Activated CD4-positive, CD25-positive, alpha-beta regulatory T cell treated with anti-CD3 and anti-CD28 coated beads, Interleukin-2, amount 50 U/mL, for 72 hours (primary cell): Measurements from ENCODE around the gene NSUN6.
A peak's percentile ranks its signal among the peaks of the same experiment; 100 is the strongest.
"Not testable (repeated sequence)": the region's sequence is repeated elsewhere in the genome, so short reads cannot be mapped to it uniquely, and the experiment has no call there.

ENCODE experiments used
- DNase-seq: peaks from one replicate; pipeline ENCODE4 v3.0.0; 2021

The NSUN6 gene

DNA sequence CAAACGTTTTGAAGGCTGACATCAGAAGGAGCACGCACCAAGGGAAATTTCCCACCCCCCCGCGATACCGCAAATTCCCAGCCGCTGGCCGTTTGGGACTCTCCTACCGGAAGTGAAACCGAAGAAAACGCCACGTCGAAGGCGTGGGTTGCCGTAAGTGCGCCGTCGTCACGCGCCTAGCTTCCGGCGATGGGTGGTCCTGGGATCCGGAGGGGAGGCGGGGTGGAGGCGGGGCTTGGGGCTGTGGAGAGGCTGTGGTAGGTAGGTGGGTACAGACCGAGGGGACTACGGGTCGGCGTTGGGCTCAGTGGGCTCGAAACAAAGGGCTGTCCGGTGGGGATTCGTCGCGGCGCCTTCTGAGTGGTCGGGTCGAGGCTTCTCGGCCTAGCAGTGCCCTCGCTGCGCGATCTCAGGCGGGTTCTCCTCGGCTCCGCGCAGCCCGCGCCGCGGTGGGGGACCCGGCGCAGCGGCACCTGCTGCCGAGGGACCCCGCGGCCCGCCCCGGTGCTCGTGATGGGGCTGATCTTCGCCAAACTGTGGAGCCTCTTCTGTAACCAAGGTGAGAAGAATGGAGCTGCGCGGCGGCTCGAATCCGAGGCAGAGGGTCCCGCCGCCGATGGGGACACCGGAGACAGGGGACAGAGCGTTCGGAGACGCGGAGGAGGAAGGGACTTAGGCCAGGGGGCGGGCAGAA lies 7.9 kb upstream of the NSUN6 start, which contains the start of gene ARL5B:
TSS of gene ARL5B (plus strand) at position 307 of the 694 bp plus-strand sequence. CDS start at position 514, 207 bp downstream.
- DNase-seq, result peak; percentile 89

DNA sequence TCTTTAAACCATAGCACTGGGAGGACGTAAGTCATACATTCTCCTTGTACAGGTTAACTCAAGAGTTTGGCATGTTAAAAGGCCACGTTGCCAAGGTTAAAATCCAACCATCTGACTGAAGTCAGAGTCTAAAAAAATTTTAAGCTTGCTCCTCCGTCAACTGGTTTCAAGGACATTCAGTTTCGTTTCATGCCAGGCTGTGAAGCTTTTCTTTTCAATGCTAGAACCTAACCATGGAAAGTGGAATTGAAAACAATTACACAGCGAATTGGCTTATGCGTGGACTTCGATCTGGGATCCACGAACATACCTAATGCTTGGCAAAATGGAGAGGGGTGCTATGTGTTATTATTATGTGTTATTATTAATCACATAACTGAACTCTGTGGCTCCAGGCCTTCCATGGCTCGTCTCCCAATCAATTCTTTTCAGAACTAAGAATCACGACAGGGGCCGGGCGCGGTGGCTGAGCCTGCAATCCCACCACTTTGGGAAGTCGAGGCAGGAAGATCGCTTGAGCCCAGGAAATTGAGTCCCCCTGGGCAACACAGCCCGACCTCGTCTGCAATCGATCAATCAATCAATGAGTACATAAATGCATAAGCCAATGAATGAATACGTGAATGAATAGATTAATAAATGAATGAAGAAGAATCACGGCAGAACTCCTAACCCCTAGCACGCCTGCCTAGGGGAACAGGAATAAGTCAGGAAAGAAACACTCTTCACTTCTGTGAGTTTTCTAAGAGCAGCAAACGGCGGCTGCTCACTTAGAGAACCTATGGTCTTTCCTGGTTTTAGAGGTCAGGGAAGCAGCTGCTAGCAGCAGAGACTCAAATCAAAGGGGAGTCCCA lies 7.1 kb upstream of the NSUN6 start:
- DNase-seq, result peak; percentile 31

DNA sequence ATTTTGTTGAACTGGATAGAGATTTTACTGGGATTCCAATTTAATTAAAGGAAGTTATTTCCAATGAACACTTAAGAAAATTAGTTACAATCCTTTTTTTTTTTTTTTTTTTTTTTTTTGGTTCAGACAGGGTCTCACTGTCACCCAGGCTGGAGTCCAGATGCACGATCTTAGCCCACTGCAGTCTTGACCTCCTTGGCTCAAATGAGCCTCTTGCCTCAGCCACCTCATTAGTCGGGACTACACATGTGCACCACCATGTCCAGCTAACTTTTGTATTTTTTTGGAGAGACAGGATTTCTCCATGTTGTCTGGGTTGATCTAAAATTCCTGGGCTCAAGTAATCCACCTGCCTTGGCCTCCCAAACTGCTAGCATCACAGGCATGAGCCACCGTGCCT lies 5.3 kb upstream of the NSUN6 start:
- DNase-seq, result no peak

DNA sequence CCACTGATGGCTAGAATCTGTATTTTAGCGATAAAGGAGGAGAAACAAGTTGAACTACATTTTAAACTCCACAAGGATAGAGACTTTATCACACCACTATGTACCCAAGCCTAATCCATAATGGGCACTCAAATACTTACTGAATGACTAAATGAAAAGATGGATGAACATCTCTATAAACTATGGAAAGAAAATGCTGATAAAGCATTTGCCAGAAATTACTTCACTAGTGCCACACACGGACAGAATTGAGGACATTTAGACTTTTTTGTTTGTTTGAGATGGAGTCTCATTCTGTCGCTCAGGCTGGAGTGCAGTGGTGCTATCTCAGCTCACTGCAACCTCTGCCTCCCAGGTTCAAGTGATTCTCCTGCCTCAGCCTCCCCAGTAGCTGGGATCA lies 1.7 kb upstream of the NSUN6 start:
- DNase-seq, result no peak

DNA sequence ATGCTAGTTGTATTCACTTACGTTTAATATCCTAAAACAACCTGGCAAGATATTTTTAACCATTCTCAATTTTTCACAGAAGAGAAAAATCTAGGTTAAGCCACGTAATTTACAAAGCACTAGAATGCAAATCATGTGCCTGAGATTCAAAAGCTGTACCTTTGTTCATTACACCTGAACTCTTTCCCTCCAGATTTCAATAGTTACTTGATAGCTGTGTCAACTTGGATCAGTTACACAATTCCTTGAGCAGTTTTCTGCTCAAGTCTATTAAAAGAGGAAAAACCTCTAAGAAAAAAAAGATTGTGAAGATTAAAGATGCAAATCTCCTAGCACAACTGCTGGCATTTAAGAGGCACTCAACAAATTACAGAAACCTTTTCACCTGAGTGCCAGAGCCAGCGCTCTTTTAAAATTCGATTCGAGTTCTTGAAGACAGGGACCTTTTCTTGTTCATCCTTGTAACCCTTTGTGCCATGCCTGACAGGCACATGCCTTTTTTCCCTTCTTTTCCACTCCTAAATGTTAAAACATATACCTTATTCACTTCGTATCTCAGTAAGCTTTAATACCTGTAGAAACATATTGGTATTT lies 886 bp downstream of the NSUN6 start:
- DNase-seq, result no peak

DNA sequence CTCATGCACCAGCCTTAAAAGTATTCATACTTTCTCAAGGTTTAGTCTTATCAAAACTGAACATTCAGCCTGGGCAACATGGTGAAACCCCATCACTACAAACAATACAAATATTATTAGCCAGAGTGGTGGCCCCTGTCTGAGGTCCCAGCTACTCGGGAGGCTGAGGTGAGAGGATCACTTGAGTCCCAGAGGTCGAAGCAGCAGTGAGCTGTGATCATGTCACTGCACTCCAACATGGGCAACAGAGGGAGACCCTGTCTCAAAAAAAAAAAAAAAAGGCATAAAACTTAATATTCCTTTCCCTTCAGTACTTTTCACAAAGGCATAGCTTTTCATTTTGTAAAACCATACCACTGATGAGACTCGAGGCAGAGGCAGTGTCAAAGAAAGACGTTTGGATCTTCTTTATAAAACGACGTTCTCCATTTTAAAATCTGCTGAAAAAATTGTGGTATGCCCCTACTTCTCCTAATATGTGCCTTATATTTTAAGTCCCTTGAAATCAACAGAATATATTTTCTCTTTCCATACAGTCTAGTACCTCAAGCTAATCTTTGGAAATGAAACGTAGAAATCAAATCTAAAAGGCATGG lies 1.9 kb downstream of the NSUN6 start:
- DNase-seq, result no peak

DNA sequence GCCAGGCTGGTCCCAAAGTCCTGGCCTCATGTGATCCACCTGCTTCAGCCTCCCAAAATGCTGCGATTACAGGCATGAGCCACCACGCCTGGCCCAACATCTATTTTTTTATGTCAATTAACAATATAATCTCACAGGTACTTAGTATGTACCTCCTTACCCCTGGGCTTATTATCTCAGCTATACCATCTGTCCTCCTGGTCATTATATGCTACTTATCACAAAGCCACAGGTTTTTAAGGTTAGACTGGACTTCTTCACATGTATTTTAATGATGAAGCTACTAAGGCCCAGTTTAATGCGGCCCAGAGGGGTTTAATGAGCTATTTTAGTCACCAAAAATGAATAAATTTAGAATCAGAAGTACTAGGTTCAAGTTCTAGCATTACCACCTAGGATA lies 3.4 kb downstream of the NSUN6 start:
- DNase-seq, result no peak

DNA sequence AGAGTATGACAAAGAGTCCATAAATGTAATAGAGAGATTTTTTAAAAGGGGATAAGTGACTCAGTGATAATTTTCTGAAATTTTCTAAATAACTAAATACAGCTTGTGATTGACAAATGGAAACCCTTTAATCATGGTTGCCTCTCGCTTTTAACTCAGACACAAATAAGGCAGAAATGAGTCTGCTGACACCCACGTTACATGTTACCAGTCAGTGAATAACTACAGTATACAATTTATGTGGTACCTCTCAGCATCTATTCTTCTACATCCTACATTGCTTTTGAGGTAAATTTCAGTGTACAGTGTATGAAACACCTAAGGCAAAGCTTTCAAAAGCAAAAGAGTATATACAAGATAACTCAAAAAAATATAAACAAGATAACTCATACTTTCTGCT lies 4.2 kb downstream of the NSUN6 start:
- no peak for DNase-seq

DNA sequence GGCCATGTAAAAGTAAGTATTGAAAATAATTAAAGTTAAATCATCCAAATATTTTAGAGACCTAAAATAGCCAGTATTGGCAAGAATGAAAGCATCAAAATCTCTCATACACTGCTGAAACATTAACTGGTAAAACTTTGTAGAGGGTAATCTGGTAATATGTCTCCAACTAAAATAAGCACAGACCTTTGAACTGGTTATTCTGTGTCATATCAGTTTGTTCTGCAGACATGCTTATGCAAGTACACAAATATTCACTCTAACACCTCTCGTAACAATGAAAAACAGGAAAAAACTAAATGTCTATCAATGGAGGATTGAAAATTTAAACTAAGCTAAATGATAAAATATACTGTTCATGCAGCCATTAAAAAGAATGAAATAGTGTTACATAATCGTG lies 11.7 kb downstream of the NSUN6 start:
- not testable (repeated sequence) for DNase-seq

DNA sequence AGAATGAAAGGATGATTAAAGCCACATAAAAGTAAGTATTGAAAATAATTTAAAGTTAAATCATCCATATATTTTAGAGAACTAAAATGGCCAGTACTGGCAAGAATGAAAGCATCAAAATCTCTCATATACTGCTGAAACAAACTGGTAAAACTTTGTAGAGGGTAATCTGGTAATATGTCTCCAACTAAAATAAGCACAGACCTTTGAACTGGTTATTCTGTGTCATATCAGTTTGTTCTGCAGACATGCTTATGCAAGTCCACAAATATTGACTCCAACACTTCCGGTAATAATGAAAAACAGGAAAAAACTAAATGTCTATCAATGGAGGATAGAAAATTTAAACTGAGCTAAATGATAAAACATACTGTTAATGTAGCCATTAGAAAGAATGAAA lies 14.0 kb downstream of the NSUN6 start:
- not testable (repeated sequence) for DNase-seq

DNA sequence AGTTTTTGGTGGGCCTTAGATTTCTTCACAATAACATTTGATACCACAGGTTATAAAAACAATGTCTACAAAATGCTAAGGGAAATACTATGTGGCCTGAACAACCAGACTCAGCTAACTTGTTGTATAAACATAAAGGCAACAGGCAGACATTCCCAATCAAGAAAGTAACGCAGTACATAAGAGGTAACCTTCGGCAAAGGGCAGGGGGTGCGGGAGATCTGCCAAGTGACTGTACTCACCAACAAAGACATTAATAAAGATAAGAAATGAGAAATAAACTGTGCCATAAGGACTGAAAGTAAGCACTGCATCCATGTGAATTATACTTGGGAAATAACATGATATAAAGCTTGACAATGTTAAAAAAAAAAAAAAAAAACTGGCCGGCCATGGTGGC lies 15.4 kb downstream of the NSUN6 start:
- DNase-seq, result no peak

DNA sequence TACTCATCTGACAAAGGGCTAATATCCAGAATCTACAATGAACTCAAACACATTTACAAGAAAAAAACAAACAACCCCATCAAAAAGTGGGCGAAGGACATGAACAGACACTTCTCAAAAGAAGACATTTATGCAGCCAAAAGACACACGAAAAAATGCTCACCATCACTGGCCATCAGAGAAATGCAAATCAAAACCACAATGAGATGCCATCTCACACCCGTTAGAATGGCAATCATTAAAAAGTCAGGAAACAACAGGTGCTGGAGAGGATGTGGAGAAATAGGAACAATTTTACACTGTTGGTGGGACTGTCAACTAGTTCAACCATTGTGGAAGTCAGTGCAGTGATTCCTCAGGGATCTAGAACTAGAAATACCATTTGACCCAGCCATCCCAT lies 18.9 kb downstream of the NSUN6 start:
- DNase-seq, result not testable (repeated sequence)

DNA sequence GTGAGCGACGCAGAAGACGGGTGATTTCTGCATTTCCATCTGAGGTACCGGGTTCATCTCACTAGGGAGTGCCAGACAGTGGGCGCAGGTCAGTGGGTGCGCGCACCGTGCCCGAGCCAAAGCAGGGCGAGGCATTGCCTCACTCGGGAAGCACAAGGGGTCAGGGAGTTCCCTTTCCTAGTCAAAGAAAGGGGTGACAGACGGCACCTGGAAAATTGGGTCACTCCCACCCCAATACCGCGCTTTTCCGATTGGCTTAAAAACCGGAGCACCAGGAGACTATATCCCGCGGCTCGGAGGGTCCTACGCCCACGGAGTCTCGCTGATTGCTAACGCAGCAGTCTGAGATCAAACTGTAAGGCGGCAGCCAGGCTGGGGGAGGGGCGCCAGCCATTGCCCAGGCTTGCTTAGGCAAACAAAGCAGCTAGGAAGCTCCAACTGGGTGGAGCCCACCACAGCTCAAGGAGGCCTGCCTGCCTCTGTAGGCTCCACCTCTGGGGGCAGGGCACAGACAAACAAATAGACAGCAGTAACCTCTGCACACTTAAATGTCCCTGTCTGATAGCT lies 23.9 kb downstream of the NSUN6 start:
- DNase-seq, result peak; percentile 51

DNA sequence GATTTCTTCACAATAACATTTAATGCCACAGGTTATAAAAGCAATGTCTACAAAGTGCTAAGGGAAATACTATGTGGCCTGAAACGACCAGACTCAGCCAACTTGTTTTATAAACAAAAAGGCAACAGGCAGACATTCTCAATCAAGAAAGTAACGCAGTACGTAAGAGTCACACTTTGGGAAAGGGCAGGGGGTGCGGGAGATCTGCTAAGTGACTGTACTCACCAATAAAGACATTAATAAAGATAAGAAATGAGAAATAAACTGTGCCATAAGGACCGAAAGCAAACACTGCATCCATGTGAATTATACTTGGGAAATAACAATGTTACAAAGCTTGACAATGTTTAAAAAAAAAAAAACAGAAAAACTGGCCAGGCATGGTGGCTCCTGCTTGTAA lies 25.5 kb downstream of the NSUN6 start:
- DNase-seq, result no peak

DNA sequence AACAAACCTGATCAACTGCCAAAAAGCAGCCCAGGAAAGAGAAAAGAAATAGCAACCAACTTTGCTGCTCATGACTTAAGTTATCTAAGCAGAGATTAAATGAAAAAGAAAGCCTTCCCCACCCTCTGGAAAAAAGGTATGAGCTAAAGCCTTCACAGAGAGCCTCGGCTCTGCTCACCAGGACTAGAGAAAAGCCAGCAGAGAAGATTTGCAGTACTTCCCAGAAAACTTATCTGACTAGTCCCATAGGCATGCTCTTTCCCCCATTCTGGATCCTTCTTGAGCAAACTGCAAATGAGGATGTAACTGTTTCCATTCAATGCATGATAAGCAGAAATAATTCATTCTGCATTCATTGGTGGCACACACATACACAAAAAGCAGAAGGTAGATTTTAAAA lies 27.7 kb downstream of the NSUN6 start:
- not testable (repeated sequence) for DNase-seq

DNA sequence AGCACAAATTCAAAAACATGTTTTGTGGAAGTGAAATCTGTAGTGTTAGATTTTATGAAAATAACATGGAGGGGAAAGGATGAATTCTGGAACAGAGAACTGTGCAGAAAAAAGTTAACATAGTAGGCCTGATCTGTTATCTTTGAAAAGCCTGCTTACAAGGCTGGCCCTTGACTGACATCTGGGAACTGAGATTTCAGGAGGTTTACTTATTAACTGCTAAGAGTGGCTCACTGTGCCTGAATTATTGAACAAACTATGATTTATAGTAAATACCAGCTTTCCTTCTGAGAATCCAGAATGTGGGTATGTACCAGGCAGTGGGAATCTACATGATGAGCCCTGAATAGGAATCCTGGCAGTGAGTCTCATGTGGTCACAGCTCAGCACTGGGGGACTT lies 30.5 kb downstream of the NSUN6 start:
- DNase-seq, result no peak

DNA sequence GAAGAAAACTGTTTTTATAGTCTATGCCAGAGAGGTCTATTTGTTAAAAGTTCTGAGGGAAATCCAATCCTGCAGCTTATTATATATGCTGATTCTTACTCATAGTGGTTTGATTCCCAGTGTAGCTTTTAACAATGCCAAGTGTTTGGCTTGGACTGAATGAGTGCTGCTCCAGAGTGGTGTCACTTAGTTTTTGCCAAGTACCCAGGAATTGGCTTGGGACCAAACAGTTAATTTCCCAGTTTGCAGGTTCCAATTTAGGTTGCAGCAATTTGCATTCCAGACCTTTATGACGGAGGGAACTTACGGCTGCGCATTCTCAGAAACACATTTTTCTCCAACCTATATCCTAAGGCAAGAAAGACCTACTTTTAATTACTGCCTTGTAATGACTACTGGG lies 32.4 kb downstream of the NSUN6 start:
- no peak for DNase-seq

DNA sequence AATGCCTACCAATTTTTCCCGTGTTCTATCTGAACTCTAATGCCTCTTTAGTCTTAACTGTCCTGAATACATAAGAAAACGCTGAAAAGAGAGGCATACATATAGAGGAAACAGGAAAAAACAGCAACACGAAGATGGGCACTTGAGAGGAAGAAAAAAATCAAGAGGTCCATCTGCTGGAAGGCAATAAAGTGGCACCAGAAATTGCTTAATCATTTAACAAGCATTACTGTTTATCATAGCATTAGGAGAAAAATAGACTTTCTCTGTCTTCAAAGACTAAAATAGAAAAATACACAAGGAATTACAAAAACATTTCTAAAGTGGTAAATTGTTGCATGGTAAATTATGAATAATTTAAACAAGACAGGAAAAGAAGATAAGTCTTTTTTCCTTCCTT lies 35.0 kb downstream of the NSUN6 start:
- no peak for DNase-seq

DNA sequence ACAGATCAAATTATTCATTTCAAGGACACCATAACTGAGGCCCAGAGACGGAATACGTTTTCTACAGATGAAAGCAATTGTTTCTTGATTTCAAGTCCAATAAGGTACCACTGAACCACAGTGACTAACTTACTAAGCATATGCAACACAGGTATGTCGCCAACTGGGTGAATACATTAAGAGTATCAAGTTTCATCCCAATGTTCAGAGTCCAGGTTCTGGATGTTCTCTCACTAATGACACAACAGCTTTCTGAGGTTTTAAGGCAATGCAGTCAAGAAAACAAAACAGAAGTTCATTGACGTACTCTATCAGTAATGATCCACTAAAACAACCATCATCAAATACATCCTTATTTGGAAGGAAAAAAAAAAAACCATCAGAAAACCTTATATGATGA lies 35.8 kb downstream of the NSUN6 start:
- no peak for DNase-seq

DNA sequence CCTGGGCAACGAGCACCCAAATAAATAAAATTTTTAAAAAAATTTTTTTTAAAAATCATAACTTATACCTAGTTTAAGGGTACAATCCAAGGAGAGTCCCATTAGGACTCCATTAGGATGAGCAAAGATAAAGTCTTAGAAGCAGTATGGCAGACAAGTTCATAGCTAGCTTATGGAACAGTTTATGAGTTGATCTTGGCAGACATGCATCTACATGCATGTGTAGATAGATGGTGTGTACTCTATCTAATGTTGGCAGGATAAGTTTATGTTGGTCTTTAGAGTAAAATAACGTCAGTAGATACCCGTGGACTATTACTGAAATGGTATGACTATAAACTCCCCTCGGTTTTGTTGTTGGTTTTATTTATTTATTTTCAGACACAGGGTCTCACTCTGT lies 40.2 kb downstream of the NSUN6 start:
- no peak for DNase-seq

DNA sequence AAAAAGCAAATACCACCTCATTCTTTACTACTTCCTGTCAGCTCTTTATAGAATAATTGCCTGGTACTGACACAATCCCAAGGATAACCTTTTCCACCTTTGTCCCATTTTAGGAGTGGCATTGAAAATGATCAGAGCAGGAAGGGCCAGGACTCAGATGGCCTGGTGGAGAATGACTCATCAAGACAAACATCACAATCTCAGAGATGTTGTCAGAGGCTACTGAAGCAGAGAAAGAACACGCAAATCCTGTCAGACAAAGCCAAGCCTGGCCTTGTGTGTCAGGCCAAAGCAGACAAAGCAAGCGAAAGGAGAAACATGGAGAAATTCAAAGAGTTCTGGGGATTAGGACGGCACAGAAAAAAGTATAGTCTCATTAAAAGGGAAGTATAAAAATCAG lies 40.9 kb downstream of the NSUN6 start:
- no peak for DNase-seq

DNA sequence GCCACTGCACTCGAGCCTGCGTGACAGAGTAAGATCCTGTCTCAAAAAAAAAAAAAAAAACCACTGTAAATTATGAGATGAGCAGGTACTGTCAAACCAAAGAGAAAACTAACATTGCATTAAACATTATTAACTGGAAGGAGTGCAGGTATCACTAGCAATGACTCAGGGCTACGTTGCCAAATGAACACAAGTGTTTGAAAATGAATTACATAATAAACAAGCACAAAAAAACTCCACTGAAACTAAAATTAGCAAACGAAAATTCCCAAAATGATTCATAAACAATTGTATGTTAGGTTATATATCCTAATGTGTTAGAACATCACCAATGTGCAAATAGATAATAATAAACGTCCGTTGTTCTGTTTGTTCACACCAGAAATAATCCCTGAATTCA lies 42.8 kb downstream of the NSUN6 start:
- no peak for DNase-seq
